Neuron (in vitro differentiated cells): ENCODE measurements around the gene CYP27B1.

Experiments used
- H2AFZ ChIP-seq: one replicate; pipeline ENCODE4 v1.6.1; 2013; ENCODE audit warnings: low read depth, mild to moderate bottlenecking, inconsistent platforms, low read length, moderate library complexity
- H3K27me3 ChIP-seq: one replicate; pipeline ENCODE4 v1.6.1; 2013; ENCODE audit warnings: low read length; ENCODE audit not compliant: insufficient read depth
- H3K36me3 ChIP-seq: one replicate; pipeline ENCODE4 v1.6.1; 2013; ENCODE audit warnings: low read length; ENCODE audit not compliant: insufficient read depth
- H3K4me1 ChIP-seq: one replicate; pipeline ENCODE4 v1.6.1; 2013; ENCODE audit warnings: low read length; ENCODE audit not compliant: insufficient read depth
- H3K4me3 ChIP-seq: 2 replicates; pipeline ENCODE4 v1.5.1; 2013; ENCODE audit warnings: mild to moderate bottlenecking, low read length, moderate library complexity
- H3K9me3 ChIP-seq: one replicate; pipeline ENCODE4 v1.6.1; 2013; ENCODE audit warnings: low read length

Gene CYP27B1

DNA sequence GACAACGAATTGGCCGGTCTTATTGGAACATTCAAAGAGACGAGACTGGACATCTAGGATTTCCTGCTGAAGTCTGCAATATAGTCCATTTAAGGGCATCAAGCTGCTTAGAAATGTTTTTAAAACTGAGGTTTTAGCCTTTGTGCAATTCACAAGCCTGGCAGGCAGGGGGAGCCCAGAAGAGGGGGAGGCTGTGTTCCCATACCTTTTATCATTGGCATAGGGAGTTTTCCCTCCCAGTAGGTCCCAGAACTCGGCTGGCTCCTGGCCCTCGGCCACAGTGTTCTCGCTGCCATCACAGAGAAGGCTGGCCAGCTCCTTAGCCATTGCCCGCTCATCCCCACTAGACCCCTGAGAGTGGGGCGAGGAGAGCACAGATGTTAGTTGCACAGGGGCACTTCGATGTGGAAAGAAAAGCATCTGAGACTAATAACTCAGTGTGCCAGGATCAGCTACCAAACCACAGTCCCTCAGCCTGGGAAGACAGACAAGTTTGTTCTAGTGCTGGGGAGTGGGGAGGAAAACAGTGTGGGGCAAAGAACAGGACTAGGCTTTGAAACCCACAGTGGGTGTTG, 36.5 kb upstream of the CYP27B1 start:
- no peak overlapping the region for H3K4me3 ChIP-seq
- H3K9me3 ChIP-seq: no peaks in the 10 kb centered on the region
- no peaks in the 10 kb centered on the region for H3K4me1 ChIP-seq
- no peaks in the 10 kb centered on the region for H3K27me3 ChIP-seq
- peaks cover 46% of the 10 kb centered on the region for H3K36me3 ChIP-seq
- H2AFZ ChIP-seq: no peak overlapping the region

DNA sequence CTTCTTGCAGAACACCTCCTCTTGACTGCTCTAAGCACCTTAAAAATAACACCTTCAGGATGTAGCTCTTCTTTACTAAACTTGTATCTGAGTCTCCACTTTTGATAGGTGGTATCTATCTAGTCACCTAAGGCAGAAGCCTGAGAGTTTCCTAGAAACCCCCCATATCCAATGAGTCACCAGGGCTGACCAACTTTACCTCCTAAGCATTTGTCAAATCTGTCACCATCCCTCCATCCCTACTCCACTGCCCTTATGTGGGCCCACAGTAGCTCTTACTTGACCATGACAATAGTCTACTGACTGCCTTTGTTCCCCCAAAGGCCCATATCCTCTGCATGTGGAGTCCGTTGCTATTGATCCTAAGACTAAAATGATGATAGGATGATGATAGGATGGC, 35.7 kb upstream of the CYP27B1 start:
- Histone ChIP-seq H3K4me1 (no peaks in the 10 kb centered on the region), H2AFZ (no peak overlapping the region), H3K4me3 (no peak overlapping the region), H3K36me3 (peaks cover 44% of the 10 kb centered on the region), H3K9me3 (no peaks in the 10 kb centered on the region), H3K27me3 (no peaks in the 10 kb centered on the region)

DNA sequence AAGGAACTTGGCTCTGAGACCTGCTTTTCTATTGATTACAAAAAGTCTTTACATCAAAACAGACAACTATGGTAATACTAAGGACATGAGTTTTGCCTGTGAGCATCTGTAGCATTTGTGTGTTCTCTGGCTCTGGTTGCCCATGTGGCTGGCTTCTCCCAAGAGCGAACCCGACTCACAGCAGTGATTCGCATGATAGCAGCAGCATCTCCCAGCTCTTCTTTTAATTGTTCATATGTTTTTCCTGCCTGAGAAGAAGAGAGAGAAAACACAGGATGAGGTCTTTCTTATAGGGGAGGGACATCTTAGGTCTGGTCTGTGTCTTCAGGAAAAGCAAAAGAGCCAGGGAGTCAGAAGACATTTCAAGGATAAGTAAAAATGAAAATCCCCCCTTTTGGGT, 34.1 kb upstream of the CYP27B1 start:
- Histone ChIP-seq H2AFZ (no peak overlapping the region), H3K27me3 (no peaks in the 10 kb centered on the region), H3K9me3 (no peaks in the 10 kb centered on the region), H3K4me1 (no peaks in the 10 kb centered on the region), H3K36me3 (peaks cover 49% of the 10 kb centered on the region), H3K4me3 (no peak overlapping the region)

DNA sequence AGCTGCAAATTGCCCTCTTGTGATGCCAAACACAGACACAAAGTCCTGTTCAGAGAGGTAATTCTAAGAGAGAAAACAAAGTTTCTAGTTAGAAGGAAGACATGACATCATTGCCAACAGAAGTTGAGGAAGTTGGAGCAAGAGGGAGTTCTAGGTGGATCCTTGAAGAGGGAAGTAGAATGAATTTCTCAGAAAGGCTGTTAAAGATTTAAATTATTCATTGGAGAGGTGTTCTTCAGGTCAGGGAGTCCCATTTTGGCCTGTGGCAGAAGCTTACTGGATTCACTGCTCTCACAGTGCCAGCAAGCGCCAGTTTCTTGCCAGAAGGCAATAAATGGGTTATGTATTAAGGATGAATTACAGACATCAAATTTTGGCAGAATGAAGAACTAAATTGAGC, 31.1 kb upstream of the CYP27B1 start:
- no peaks in the 10 kb centered on the region for H3K27me3 ChIP-seq
- no peak overlapping the region for H3K4me3 ChIP-seq
- H3K36me3 ChIP-seq: peaks cover 70% of the 10 kb centered on the region
- H3K4me1 ChIP-seq: no peaks in the 10 kb centered on the region
- no peaks in the 10 kb centered on the region for H3K9me3 ChIP-seq
- H2AFZ ChIP-seq: no peak overlapping the region

DNA sequence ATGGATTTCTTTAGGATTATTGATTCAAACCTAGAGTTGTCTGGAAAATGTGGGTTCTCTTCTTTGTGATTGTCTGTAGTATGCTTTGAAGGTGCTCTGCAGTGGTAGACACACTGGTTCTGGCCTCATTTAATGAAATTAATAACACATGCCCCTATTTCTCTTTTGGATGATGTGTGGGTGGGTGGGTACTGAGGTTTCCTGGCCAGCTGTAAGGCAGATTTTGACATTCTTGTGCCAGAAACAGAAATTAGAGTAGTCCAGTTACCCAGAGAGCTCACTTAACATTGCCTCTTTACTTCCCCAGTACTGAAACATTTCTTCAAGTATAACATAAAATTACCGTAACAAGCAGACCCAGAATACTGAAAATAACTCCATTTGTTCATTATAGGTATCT, 30.1 kb upstream of the CYP27B1 start:
- H2AFZ ChIP-seq: no peak overlapping the region
- no peaks in the 10 kb centered on the region for H3K9me3 ChIP-seq
- H3K4me1 ChIP-seq: no peaks in the 10 kb centered on the region
- H3K36me3 ChIP-seq: peaks cover 71% of the 10 kb centered on the region
- no peak overlapping the region for H3K4me3 ChIP-seq
- no peaks in the 10 kb centered on the region for H3K27me3 ChIP-seq

DNA sequence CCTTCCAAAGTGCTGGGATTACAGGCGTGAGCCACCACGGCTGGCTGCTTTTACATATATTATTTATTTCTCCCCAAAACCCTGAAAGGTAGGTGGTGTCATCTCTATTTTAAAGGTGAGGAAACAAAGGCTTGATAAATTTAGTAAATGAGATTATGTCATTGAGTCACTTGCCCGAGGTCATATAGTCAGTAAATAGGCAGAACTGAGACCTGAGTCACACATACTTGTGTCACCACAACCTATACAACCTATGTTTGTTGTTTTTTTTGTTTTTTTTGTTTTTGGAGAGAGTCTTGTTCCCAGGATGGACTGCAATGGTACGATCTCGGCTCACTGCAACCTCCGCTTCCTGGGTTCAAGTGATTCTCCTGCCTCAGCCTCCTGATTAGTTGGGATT, 28.5 kb upstream of the CYP27B1 start:
- Histone ChIP-seq H3K9me3 (no peaks in the 10 kb centered on the region), H3K4me3 (no peak overlapping the region), H3K27me3 (no peaks in the 10 kb centered on the region), H3K4me1 (no peaks in the 10 kb centered on the region), H2AFZ (no peak overlapping the region), H3K36me3 (peaks cover 73% of the 10 kb centered on the region)

DNA sequence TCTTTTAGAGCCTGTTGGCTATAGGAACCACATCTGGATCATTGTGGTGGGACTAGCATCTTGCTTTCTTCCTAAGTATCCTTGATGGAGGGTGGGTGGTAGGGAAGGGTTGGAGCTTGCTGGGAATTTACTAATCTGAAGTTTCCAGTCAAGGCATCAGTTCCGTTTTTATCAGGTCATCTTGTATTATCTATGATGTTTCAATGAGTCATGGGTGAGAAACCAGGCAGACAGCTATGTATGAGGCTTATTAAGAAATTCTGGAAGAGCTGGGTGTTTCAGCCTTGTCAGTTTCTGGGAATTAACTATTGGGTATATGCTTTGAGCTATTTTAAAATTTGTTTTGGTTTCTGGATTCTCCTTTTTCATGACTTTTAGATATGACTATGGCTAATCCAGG, 27.0 kb upstream of the CYP27B1 start:
- Histone ChIP-seq H3K36me3 (peaks cover 76% of the 10 kb centered on the region), H3K4me1 (no peaks in the 10 kb centered on the region), H3K27me3 (no peaks in the 10 kb centered on the region), H3K4me3 (no peak overlapping the region), H3K9me3 (no peaks in the 10 kb centered on the region), H2AFZ (no peak overlapping the region)

DNA sequence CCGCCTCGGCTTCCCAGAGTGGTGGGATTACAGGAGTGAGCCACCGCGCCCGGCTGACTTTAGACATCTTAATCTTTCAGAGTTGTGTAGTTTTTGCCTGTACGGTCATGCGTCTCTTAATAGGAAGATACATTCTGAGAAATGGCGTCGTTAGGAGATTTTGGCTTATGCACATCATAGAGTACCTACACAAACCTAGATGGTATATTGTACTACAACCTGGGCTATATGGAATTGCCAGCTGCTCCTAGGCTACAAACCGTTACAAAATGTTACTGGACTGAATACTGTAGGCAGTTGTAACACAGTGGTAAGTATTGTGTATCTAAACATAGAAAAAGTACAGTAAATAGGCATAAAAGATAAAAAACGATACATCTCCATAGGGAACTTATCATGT, 17.0 kb upstream of the CYP27B1 start:
- Histone ChIP-seq H2AFZ (no peak overlapping the region), H3K36me3 (peaks cover 32% of the 10 kb centered on the region), H3K4me1 (peaks cover 5% of the 10 kb centered on the region), H3K4me3 (peak overlapping the region; percentile 4), H3K27me3 (no peaks in the 10 kb centered on the region), H3K9me3 (no peaks in the 10 kb centered on the region)

DNA sequence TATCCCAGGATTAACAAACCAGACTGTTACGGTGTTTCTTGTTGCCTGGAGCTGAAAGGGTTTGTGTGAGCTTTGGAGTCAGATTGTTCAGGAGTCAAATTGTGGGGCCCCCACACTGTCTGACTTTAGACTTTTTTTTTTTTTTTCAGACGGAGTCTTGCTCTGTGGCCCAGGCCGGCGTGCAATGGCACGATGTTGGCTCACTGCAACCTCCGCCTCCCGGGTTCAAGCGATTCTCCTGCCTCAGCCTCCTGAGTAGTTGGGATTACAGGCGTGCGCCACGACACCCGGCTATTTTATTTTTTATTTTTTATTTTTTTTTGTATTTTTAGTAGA, 16.6 kb upstream of the CYP27B1 start:
- Histone ChIP-seq H3K36me3 (peaks cover 31% of the 10 kb centered on the region), H3K27me3 (no peaks in the 10 kb centered on the region)

DNA sequence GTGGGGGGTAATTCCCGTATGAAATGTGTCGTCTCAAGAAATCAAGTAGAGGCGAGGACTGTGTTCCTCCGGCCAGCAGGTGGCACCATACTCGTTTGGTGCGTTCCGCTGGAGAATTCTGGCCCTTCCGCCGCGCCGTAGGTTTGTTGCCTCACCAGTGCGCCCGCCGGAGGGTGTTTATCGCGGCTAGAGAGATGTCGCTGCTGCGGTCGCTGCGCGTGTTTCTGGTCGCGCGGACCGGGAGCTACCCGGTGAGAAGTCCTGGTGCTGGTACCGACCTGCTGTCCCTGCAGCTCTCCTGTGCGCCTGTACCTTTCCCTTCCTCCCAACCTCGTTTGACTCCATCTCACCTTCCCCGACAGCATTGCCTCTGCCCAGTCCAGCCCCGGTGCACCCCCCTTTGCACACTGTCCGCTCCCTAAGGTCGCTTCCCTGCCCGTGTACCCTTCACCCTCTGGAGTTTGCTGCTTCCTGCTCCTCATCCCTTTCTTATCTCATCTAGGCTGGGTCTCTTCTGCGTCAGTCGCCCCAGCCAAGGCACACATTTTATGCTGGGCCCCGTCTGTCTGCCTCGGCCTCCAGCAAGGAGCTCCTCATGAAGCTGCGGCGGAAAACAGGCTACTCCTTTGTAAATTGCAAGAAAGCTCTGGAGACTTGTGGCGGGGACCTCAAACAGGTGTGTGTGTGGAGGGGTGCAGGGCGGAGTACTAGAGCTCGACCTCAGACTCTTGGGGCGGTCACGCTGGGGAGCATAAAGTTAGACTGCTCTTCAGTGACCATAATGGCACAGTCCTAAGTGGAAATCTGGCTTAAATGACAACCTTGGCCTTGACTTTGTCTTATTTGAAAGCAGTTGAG, 16.0 kb upstream of the CYP27B1 start, which contains the start of gene TSFM:
Gene TSFM, plus strand, starts transcription at position 180 of the 858 bp plus-strand sequence. Its CDS starts 15 bp downstream, at position 195.
- H3K4me3 ChIP-seq: peak within 1 kb of the TSS; percentile 94
- peak within 1 kb of the TSS; percentile 78 for H2AFZ ChIP-seq
- H3K36me3 ChIP-seq: peaks cover 31% of the 10 kb centered on the region
- no peaks in the 10 kb centered on the region for H3K27me3 ChIP-seq
- H3K4me1 ChIP-seq: peaks cover 5% of the 10 kb centered on the region
- H3K9me3 ChIP-seq: no peaks in the 10 kb centered on the region

More for the DNA sequence above, 16.6 kb upstream of the CYP27B1 start:
- Histone ChIP-seq H3K4me1 (peaks cover 5% of the 10 kb centered on the region), H3K4me3 (peak overlapping the region; percentile 94), H2AFZ (no peak overlapping the region), H3K9me3 (no peaks in the 10 kb centered on the region)

DNA sequence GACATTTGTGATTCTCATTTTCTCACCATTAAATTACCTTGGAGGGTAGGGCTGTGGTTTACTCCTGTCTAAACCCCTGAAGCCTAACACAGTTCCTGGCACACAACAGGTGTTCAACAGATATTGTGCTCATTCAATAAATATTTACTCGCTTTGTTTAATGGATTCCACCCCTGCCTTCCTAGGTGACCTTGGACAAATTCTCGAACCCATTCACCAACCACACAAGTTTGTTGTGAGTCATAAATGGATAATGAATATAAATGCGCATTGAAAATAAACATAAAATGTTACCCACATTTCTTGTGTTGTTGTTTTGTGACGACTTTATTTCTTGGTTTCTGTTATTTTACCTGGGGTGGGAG, 15.3 kb upstream of the CYP27B1 start:
- Histone ChIP-seq H3K4me1 (peaks cover 5% of the 10 kb centered on the region), H3K9me3 (no peaks in the 10 kb centered on the region), H3K27me3 (no peaks in the 10 kb centered on the region), H3K4me3 (peak overlapping the region; percentile 94), H3K36me3 (peaks cover 28% of the 10 kb centered on the region), H2AFZ (no peak overlapping the region)

DNA sequence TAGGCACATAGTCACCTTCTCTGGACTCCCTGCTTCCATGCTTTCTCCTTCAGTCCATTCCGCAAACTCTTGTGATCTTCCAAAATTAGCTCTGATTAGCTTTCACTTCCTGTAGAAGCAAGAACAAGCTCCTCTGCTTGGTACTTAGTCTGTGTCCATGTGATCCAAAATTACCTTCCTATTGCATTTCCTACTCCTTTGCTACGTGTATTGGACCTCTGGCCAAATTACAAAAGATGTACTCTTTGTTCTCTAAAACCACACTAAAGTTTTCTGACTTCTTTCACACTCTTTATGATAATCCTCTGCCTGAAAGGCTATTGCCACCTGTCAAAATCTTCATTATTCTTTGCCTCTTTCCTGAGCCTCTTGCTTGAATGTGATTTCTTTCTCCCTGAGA, 14.9 kb upstream of the CYP27B1 start:
- Histone ChIP-seq H3K36me3 (peaks cover 23% of the 10 kb centered on the region), H3K4me1 (peaks cover 5% of the 10 kb centered on the region), H2AFZ (no peak overlapping the region), H3K9me3 (no peaks in the 10 kb centered on the region), H3K4me3 (no peak overlapping the region), H3K27me3 (no peaks in the 10 kb centered on the region)

DNA sequence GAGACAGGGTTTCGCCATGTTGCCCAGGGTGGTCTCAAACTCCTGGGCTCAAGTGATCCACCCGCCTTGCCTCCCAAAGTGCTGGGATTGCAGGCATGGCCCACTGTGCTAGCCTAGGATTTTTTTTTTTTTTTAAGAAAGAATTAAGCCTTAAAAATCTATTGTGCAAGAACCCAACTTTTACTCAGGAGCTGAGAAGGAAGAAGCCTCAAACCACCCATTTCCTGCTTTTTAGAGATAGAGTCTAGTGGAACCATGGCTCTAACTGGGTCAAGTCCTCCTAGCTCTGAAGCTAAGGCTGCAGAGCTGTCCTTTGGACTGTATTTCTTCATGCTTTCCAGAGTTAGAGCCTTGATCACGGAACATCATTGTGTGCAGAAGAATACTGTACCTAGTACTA, 14.4 kb upstream of the CYP27B1 start:
- no peaks in the 10 kb centered on the region for H3K27me3 ChIP-seq
- H3K9me3 ChIP-seq: no peaks in the 10 kb centered on the region
- peaks cover 19% of the 10 kb centered on the region for H3K36me3 ChIP-seq
- H3K4me3 ChIP-seq: no peak overlapping the region
- no peak overlapping the region for H2AFZ ChIP-seq
- peaks cover 5% of the 10 kb centered on the region for H3K4me1 ChIP-seq
